ENCODE data around the gene NAPSA. TPM values are rescaled to one million over a fixed set of nuclear protein-coding genes. Genes with fewer than 3 reads are reported as not detected.

Gene NAPSA
- total RNA-seq, 1 donor, result not detected

GRCh38 chr19:50327013-50327412 is 38.4 kb downstream of the NAPSA start:
- no peak for DNase-seq (ENCODE audit: low read depth)
- TF ChIP-seq CTCF (IDR thresholded peaks at IDR 0.05; ENCODE audit: insufficient read depth, low read length), result no peak
- no peak overlapping the region for H3K4me3 ChIP-seq (ENCODE audit: low read depth, low read length)

- DNase-seq (ENCODE audit: low read depth), result no peak
- TF ChIP-seq CTCF (IDR thresholded peaks at IDR 0.05; ENCODE audit: insufficient read depth, low read length), result no peak
- H3K4me3 ChIP-seq (ENCODE audit: low read depth, low read length), result no peak overlapping the region
Observed at GRCh38 chr19:50326101-50326664, 39.3 kb downstream of the NAPSA start.

GRCh38 chr19:50325310-50326100 is 39.9 kb downstream of the NAPSA start:
- H3K4me3 ChIP-seq (ENCODE audit: low read depth, low read length), result no peak overlapping the region
- TF ChIP-seq CTCF (IDR thresholded peaks at IDR 0.05; ENCODE audit: insufficient read depth, low read length), result no peak
- peak; percentile 3 for DNase-seq (ENCODE audit: low read depth)

GRCh38 chr19:50324331-50324730 is 41.1 kb downstream of the NAPSA start:
- TF ChIP-seq CTCF (IDR thresholded peaks at IDR 0.05; ENCODE audit: insufficient read depth, low read length), result no peak
- DNase-seq (ENCODE audit: low read depth), result no peak
- no peak overlapping the region for H3K4me3 ChIP-seq (ENCODE audit: low read depth, low read length)

GRCh38 chr19:50323782-50324133 is 41.7 kb downstream of the NAPSA start:
- no peak overlapping the region for H3K4me3 ChIP-seq (ENCODE audit: low read depth, low read length)
- DNase-seq (ENCODE audit: low read depth), result no peak
- no peak for TF ChIP-seq CTCF (IDR thresholded peaks at IDR 0.05; ENCODE audit: insufficient read depth, low read length)

GRCh38 chr19:50322931-50323781 is 42.3 kb downstream of the NAPSA start:
- no peak for TF ChIP-seq CTCF (IDR thresholded peaks at IDR 0.05; ENCODE audit: insufficient read depth, low read length)
- no peak for DNase-seq (ENCODE audit: low read depth)
- H3K4me3 ChIP-seq (ENCODE audit: low read depth, low read length), result no peak overlapping the region

Measured in fibroblast of the aortic adventitia (primary cell).